HG02970 (cell line): ENCODE results near the gene TPO.
"Not testable (repeated sequence)": the region's sequence is repeated elsewhere in the genome, so short reads cannot be mapped to it uniquely, and the experiment has no call there.

Experiments used
- ATAC-seq: cut with Tn5 transposase; IDR thresholded peaks from one replicate; pipeline ENCODE4 v1.9.1; 2021; ENCODE audit warnings: mild to moderate bottlenecking, moderate library complexity, moderate number of reproducible peaks; ENCODE audit not compliant: unreplicated experiment, low FRiP score

Gene TPO

GRCh38 chr2:1498176-1498575 is 84.9 kb downstream of the TPO start:
- no peak for ATAC-seq

- ATAC-seq = no peak
Measured at GRCh38 chr2:1499033-1499795, 86.0 kb downstream of the TPO start.

GRCh38 chr2:1501038-1501851 is 88.0 kb downstream of the TPO start:
- ATAC-seq = no peak

GRCh38 chr2:1501991-1502390 is 88.7 kb downstream of the TPO start:
- ATAC-seq = no peak

GRCh38 chr2:1502891-1503304 is 89.6 kb downstream of the TPO start:
- ATAC-seq = no peak

- no peak for ATAC-seq
Measured at GRCh38 chr2:1503471-1504310, 90.4 kb downstream of the TPO start.

- no peak for ATAC-seq
Measured at GRCh38 chr2:1504311-1504750, 91.1 kb downstream of the TPO start.

- ATAC-seq = no peak
Measured at GRCh38 chr2:1505031-1505441, 91.8 kb downstream of the TPO start.

- ATAC-seq = no peak
Measured at GRCh38 chr2:1509271-1510065, 96.2 kb downstream of the TPO start.

GRCh38 chr2:1510176-1510575 is 96.9 kb downstream of the TPO start:
- ATAC-seq = no peak

GRCh38 chr2:1511455-1511854 is 98.2 kb downstream of the TPO start:
- no peak for ATAC-seq

- no peak for ATAC-seq
Measured at GRCh38 chr2:1512321-1513289, 99.3 kb downstream of the TPO start.

GRCh38 chr2:1514391-1515072 is 101.3 kb downstream of the TPO start:
- ATAC-seq = no peak

GRCh38 chr2:1515073-1515430 is 101.8 kb downstream of the TPO start:
- no peak for ATAC-seq

GRCh38 chr2:1515986-1516797 is 102.9 kb downstream of the TPO start:
- no peak for ATAC-seq

- no peak for ATAC-seq
Measured at GRCh38 chr2:1516798-1517060, 103.5 kb downstream of the TPO start.

GRCh38 chr2:1517291-1517690 is 104.0 kb downstream of the TPO start:
- not testable (repeated sequence) for ATAC-seq

GRCh38 chr2:1517786-1518185 is 104.5 kb downstream of the TPO start:
- ATAC-seq = no peak
